Mammary epithelial cell (primary cell): ENCODE measurements around the gene CDK14.

Source experiments
- EZH2 ChIP-seq: IDR thresholded peaks from 2 replicates; pipeline ENCODE4 v1.6.1; 2012; ENCODE audit warnings: low read length, inconsistent platforms, borderline replicate concordance
- TF ChIP-seq, protein P1 (sequence below), 2 donors: IDR thresholded peaks in 1 of 2; conservative IDR thresholded peaks in 1 of 2; 2 replicates each; pipeline ENCODE4 v1.5.1; 2011 to 2012; ENCODE audit warnings: inconsistent platforms in 2 of 2, low read length in 2 of 2, mild to moderate bottlenecking in 2 of 2, control low read depth in 1 of 2, low read depth in 1 of 2; ENCODE audit not compliant: insufficient read depth in 1 of 2; ENCODE audit errors: extremely low read depth in 1 of 2

DNA sequence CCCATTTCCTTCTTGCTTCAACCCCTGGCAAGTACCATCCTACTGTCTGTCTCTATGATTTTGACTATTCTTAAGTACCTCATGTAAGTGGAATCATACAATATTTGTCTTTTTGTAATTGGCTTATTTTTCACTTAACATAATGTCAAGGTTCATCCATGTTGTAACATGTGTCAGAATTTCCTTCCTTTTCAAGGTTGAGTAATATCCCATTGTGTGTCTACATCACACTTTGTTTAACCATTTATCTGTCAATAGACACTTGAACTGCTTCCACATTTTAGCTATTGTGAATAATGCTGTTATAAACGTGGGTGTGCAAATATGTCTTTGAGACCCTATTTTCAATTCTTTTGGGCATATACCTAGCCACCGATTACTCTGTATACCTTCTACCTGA, 14.0 kb upstream of the CDK14 start:
- TF ChIP-seq EZH2 = no peak
- TF ChIP-seq, protein P1, sequence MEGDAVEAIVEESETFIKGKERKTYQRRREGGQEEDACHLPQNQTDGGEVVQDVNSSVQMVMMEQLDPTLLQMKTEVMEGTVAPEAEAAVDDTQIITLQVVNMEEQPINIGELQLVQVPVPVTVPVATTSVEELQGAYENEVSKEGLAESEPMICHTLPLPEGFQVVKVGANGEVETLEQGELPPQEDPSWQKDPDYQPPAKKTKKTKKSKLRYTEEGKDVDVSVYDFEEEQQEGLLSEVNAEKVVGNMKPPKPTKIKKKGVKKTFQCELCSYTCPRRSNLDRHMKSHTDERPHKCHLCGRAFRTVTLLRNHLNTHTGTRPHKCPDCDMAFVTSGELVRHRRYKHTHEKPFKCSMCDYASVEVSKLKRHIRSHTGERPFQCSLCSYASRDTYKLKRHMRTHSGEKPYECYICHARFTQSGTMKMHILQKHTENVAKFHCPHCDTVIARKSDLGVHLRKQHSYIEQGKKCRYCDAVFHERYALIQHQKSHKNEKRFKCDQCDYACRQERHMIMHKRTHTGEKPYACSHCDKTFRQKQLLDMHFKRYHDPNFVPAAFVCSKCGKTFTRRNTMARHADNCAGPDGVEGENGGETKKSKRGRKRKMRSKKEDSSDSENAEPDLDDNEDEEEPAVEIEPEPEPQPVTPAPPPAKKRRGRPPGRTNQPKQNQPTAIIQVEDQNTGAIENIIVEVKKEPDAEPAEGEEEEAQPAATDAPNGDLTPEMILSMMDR (conservative IDR thresholded peaks at IDR 0.05 in 1 of 2, IDR thresholded peaks at IDR 0.05 in 1 of 2; ENCODE audit: extremely low read depth in 1 of 2, insufficient read depth in 1 of 2, low read depth in 1 of 2, low read length in 2 of 2) = no peak
